MM.1S (cell line): ENCODE results near the gene C3orf18.

Source experiments
- CTCF ChIP-seq: fragments of 300-600 bp; sonication (generic); IDR thresholded peaks from 2 replicates; pipeline ENCODE4 v1.5.1; 2016; ENCODE audit warnings: antibody characterized with exemption, low read length, mixed read lengths
- EZH2phosphoT487 ChIP-seq: fragments of 300-600 bp; sonication (generic); IDR thresholded peaks from 2 replicates; pipeline ENCODE4 v1.6.1; 2018; ENCODE audit warnings: antibody characterized with exemption, low read length

DNA sequence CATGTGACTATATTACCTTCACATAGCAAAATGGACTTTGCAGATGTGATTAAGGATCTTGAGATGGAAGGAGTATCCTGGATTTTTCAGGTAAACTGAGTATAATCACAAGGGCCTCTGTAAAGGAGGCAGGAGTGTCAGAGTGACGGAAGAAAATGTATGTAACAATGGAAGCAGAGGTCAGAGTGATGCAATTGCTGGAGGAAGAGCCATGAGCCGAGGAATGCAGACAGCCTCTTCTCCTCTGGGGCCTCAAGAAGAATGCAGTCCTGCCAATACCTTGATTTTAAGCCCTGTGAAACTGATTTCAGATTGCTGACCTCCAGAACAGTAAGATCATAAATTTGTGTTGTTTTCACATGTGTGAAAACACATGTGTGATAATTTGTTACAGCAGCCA lies 16.8 kb upstream of the C3orf18 start:
- TF ChIP-seq CTCF (no peak), EZH2phosphoT487 (no peak)
